GM15510 (cell line): ENCODE data around the gene HOXC11.

Experiments used
- POLR2A ChIP-seq: IDR thresholded peaks from 3 replicates; pipeline ENCODE4 v1.6.1; 2011; ENCODE audit warnings: borderline replicate concordance; ENCODE audit not compliant: insufficient read length; ENCODE audit errors: extremely low read depth

Gene HOXC11

GRCh38 chr12:54008260-54008552 is 35.3 kb downstream of the HOXC11 start:
- no peak for TF ChIP-seq POLR2A

GRCh38 chr12:54009171-54010052 is 36.5 kb downstream of the HOXC11 start:
- no peak for TF ChIP-seq POLR2A

- TF ChIP-seq POLR2A, result no peak
These were observed 37.4 kb downstream of the HOXC11 start for GRCh38 chr12:54010053-54010971.

- no peak for TF ChIP-seq POLR2A
These were observed 38.2 kb downstream of the HOXC11 start for GRCh38 chr12:54010972-54011664.

GRCh38 chr12:54011665-54012532 is 39.0 kb downstream of the HOXC11 start:
- no peak for TF ChIP-seq POLR2A

- TF ChIP-seq POLR2A, result no peak
These were observed 39.9 kb downstream of the HOXC11 start for GRCh38 chr12:54012631-54013409.

GRCh38 chr12:54014377-54015017 is 41.6 kb downstream of the HOXC11 start:
- no peak for TF ChIP-seq POLR2A

GRCh38 chr12:54015018-54015931 is 42.3 kb downstream of the HOXC11 start:
- TF ChIP-seq POLR2A, result no peak

- no peak for TF ChIP-seq POLR2A
These were observed 43.1 kb downstream of the HOXC11 start for GRCh38 chr12:54016051-54016450.

- no peak for TF ChIP-seq POLR2A
These were observed 43.6 kb downstream of the HOXC11 start for GRCh38 chr12:54016478-54016964.

- no peak for TF ChIP-seq POLR2A
These were observed 44.3 kb downstream of the HOXC11 start for GRCh38 chr12:54017027-54017788.

- TF ChIP-seq POLR2A, result peak; percentile 68
These were observed 45.0 kb downstream of the HOXC11 start for GRCh38 chr12:54017878-54018467.
